Breast epithelium (tissue), 3 donors: ENCODE data around the gene PLXNC1.

ENCODE experiments used
- POLR2AphosphoS5 ChIP-seq, 3 donors: sonication (generic); formaldehyde crosslinking; IDR thresholded peaks; one replicate each; pipeline ENCODE4 v1.6.1; 2017; ENCODE audit warnings: antibody characterized with exemption in 3 of 3
- TF ChIP-seq, protein P1 (sequence below), 3 donors: fragments of 450-650 bp; IDR thresholded peaks; one replicate each; pipeline ENCODE4 v1.5.1; 2016 to 2017; ENCODE audit warnings: antibody characterized with exemption in 3 of 3, mild to moderate bottlenecking in 3 of 3, moderate library complexity in 3 of 3

DNA sequence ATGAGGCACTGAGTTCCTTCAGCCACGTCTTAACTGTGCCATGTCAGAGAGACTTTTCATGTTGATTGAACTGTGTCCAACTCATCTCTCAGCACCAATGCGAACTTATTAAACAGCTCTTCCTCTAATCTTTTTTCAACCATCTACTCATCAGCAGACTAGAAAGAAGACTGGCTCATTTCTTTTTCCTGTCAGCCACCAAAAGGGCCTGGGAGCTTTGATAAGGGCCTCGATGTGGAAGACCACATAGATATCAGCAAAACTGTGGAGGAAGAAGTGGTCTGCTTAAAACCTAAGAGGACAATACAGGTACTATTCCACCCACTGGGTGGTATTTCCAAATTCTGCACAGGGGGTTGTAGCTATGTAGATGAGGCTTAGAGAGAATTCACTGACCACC is 3.6 kb upstream of the PLXNC1 start:
- no peak for TF ChIP-seq POLR2AphosphoS5 (IDR thresholded peaks at IDR 0.05)
- TF ChIP-seq, protein P1, sequence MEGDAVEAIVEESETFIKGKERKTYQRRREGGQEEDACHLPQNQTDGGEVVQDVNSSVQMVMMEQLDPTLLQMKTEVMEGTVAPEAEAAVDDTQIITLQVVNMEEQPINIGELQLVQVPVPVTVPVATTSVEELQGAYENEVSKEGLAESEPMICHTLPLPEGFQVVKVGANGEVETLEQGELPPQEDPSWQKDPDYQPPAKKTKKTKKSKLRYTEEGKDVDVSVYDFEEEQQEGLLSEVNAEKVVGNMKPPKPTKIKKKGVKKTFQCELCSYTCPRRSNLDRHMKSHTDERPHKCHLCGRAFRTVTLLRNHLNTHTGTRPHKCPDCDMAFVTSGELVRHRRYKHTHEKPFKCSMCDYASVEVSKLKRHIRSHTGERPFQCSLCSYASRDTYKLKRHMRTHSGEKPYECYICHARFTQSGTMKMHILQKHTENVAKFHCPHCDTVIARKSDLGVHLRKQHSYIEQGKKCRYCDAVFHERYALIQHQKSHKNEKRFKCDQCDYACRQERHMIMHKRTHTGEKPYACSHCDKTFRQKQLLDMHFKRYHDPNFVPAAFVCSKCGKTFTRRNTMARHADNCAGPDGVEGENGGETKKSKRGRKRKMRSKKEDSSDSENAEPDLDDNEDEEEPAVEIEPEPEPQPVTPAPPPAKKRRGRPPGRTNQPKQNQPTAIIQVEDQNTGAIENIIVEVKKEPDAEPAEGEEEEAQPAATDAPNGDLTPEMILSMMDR (IDR thresholded peaks at IDR 0.05): no peak
